ENCODE results near the gene CDKN2B. TPM values are rescaled to one million over a fixed set of nuclear protein-coding genes. Genes with fewer than 3 reads are reported as not detected.

The CDKN2B gene
- total RNA-seq, 4 donors from 2014 or later = 0.83 to 11.8 (median 2.9) TPM

GRCh38 chr9:21995006-21995665 lies 14.0 kb downstream of the CDKN2B start:
- DNase-seq = peak; percentile 47 to 57
- TF ChIP-seq, protein P1, sequence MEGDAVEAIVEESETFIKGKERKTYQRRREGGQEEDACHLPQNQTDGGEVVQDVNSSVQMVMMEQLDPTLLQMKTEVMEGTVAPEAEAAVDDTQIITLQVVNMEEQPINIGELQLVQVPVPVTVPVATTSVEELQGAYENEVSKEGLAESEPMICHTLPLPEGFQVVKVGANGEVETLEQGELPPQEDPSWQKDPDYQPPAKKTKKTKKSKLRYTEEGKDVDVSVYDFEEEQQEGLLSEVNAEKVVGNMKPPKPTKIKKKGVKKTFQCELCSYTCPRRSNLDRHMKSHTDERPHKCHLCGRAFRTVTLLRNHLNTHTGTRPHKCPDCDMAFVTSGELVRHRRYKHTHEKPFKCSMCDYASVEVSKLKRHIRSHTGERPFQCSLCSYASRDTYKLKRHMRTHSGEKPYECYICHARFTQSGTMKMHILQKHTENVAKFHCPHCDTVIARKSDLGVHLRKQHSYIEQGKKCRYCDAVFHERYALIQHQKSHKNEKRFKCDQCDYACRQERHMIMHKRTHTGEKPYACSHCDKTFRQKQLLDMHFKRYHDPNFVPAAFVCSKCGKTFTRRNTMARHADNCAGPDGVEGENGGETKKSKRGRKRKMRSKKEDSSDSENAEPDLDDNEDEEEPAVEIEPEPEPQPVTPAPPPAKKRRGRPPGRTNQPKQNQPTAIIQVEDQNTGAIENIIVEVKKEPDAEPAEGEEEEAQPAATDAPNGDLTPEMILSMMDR (IDR thresholded peaks at IDR 0.05) = no peak
- no peak for TF ChIP-seq POLR2A (IDR thresholded peaks at IDR 0.05)

GRCh38 chr9:21994556-21995005 lies 14.5 kb downstream of the CDKN2B start, which contains the start of gene CDKN2B-AS1:
Gene CDKN2B-AS1 (plus strand): TSS chr9:21994791.
- intact Hi-C loops (cut with DNase I; ENCODE audit: low total_unique reads) = no loop called here
- Histone ChIP-seq H3K4me3 (peak within 1 kb of the TSS; percentile 54 to 67), H3K27me3 (peaks cover 0 to 38% of the 10 kb centered on the region in 2 donors), H3K4me1 (peaks cover 0 to 4% of the 10 kb centered on the region in 2 donors), H3K9me3 (no peaks in the 10 kb centered on the region), H3K36me3 (no peaks in the 10 kb centered on the region), H3K27ac (peak within 1 kb of the TSS; percentile 56 to 67)
- peak in 1 of 2 donors; percentile 37 for DNase-seq
- TF ChIP-seq, protein P1 (IDR thresholded peaks at IDR 0.05) = peak in 1 of 4 experiments; percentile 17
- TF ChIP-seq POLR2A (IDR thresholded peaks at IDR 0.05) = no peak

More at GRCh38 chr9:21995006-21995665, 14.0 kb downstream of the CDKN2B start:
- intact Hi-C loops (cut with DNase I; ENCODE audit: low total_unique reads) = no loop called here
- no peaks in the 10 kb centered on the region for H3K9me3 ChIP-seq
- H3K4me1 ChIP-seq = peaks cover 0 to 4% of the 10 kb centered on the region in 2 donors
- no peaks in the 10 kb centered on the region for H3K36me3 ChIP-seq
- peak overlapping the region; percentile 56 to 67 for H3K27ac ChIP-seq
- H3K27me3 ChIP-seq = peaks cover 0 to 33% of the 10 kb centered on the region in 2 donors
- H3K4me3 ChIP-seq = peak overlapping the region; percentile 54 to 67

- Histone ChIP-seq H3K9me3 (no peaks in the 10 kb centered on the region), H3K27ac (peak within 1 kb of the TSS; percentile 56 to 67), H3K4me3 (peak within 1 kb of the TSS; percentile 54 to 67), H3K36me3 (no peaks in the 10 kb centered on the region), H3K4me1 (peaks cover 0 to 4% of the 10 kb centered on the region in 2 donors), H3K27me3 (peaks cover 0 to 44% of the 10 kb centered on the region in 2 donors)
- DNase-seq = no peak
- TF ChIP-seq POLR2A (IDR thresholded peaks at IDR 0.05) = no peak
- TF ChIP-seq, protein P1 (IDR thresholded peaks at IDR 0.05) = no peak
- intact Hi-C loops (cut with DNase I; ENCODE audit: low total_unique reads) = no loop called here
These were observed 15.1 kb downstream of the CDKN2B start, which contains the start of gene CDKN2A for GRCh38 chr9:21993893-21994555. Gene CDKN2A (minus strand): TSS chr9:21994392.

GRCh38 chr9:21993007-21993406 lies 16.1 kb downstream of the CDKN2B start:
- intact Hi-C loops (cut with DNase I; ENCODE audit: low total_unique reads) = no loop called here
- no peak for DNase-seq
- H3K27me3 ChIP-seq = peaks cover 0 to 53% of the 10 kb centered on the region in 2 donors
- peaks cover 0 to 4% of the 10 kb centered on the region in 2 donors for H3K4me1 ChIP-seq
- no peaks in the 10 kb centered on the region for H3K9me3 ChIP-seq
- TF ChIP-seq POLR2A (IDR thresholded peaks at IDR 0.05) = no peak
- TF ChIP-seq, protein P1 (IDR thresholded peaks at IDR 0.05) = no peak
- no peak overlapping the region for H3K27ac ChIP-seq
- H3K4me3 ChIP-seq = no peak overlapping the region
- no peaks in the 10 kb centered on the region for H3K36me3 ChIP-seq
